Stimulated activated CD8-positive, alpha-beta memory T cell treated with anti-CD3 and anti-CD28 coated beads, Interleukin-12 subunit alpha, Interleukin-12 subunit beta, amount 100 ng/mL, for 24 hours (primary cell): ENCODE data around the gene RSPH6A.
"Not testable (repeated sequence)": the region's sequence is repeated elsewhere in the genome, so short reads cannot be mapped to it uniquely, and the experiment has no call there.

Experiments used
- DNase-seq: peaks from one replicate; pipeline ENCODE4 v3.0.0-alpha.2; 2020; ENCODE audit errors: extremely low read depth

The RSPH6A gene

GRCh38 chr19:45800070-45800553 is 15.0 kb downstream of the RSPH6A start:
- no peak for DNase-seq

- not testable (repeated sequence) for DNase-seq
These were observed 15.6 kb downstream of the RSPH6A start for GRCh38 chr19:45799541-45799940.

- no peak for DNase-seq
These were observed 16.1 kb downstream of the RSPH6A start for GRCh38 chr19:45798995-45799517.

- DNase-seq = no peak
These were observed 20.5 kb downstream of the RSPH6A start for GRCh38 chr19:45794627-45795026.

GRCh38 chr19:45793876-45794275 is 21.2 kb downstream of the RSPH6A start:
- no peak for DNase-seq

GRCh38 chr19:45793178-45793564 is 21.9 kb downstream of the RSPH6A start:
- DNase-seq = no peak

- DNase-seq = peak; percentile 99
These were observed 22.5 kb downstream of the RSPH6A start, which contains the start of gene DMWD for GRCh38 chr19:45792470-45793177. Gene DMWD (minus strand): TSS chr19:45792845. CDS start chr19:45792756, 89 bp downstream.

GRCh38 chr19:45791744-45792469 is 23.2 kb downstream of the RSPH6A start:
- no peak for DNase-seq

GRCh38 chr19:45790942-45791341 is 24.2 kb downstream of the RSPH6A start:
- DNase-seq = no peak

- DNase-seq = no peak
These were observed 25.9 kb downstream of the RSPH6A start for GRCh38 chr19:45789035-45789786.

GRCh38 chr19:45786533-45786894 is 28.6 kb downstream of the RSPH6A start:
- DNase-seq = no peak

GRCh38 chr19:45785781-45786532 is 29.2 kb downstream of the RSPH6A start:
- no peak for DNase-seq

- DNase-seq = no peak
These were observed 30.0 kb downstream of the RSPH6A start for GRCh38 chr19:45785097-45785496.

GRCh38 chr19:45784096-45784495 is 31.0 kb downstream of the RSPH6A start:
- no peak for DNase-seq

- DNase-seq = no peak
These were observed 32.0 kb downstream of the RSPH6A start for GRCh38 chr19:45782820-45783785.

GRCh38 chr19:45782162-45782691 is 32.9 kb downstream of the RSPH6A start, which contains the start of gene DMPK:
Gene DMPK (minus strand): TSS chr19:45782490. CDS start chr19:45782352, 138 bp downstream.
- no peak for DNase-seq

- no peak for DNase-seq
These were observed 33.6 kb downstream of the RSPH6A start for GRCh38 chr19:45781214-45782161.

GRCh38 chr19:45780448-45781213 is 34.5 kb downstream of the RSPH6A start:
- DNase-seq = no peak
